Chondrocyte (in vitro differentiated cells): ENCODE results near the gene PLA2G7. TPM values are rescaled to one million over a fixed set of nuclear protein-coding genes. Genes with fewer than 3 reads are reported as not detected.

Experiments used
- DNase-seq: peaks from one replicate; pipeline ENCODE4 v3.0.0; 2021; ENCODE audit warnings: mixed read lengths, low spot score
- H3K27ac Mint-ChIP-seq: one replicate; pipeline ENCODE4 v1.8.0; 2021; ENCODE audit warnings: mild to moderate bottlenecking, moderate library complexity, mixed read lengths; ENCODE audit not compliant: unreplicated experiment
- H3K27me3 Mint-ChIP-seq: 2 replicates; pipeline ENCODE4 v1.8.0; 2021; ENCODE audit warnings: low read depth, mixed read lengths
- H3K36me3 Mint-ChIP-seq: 2 replicates; pipeline ENCODE4 v1.8.0; 2021; ENCODE audit warnings: low read depth, mixed read lengths
- H3K4me1 Mint-ChIP-seq: 2 replicates; pipeline ENCODE4 v1.8.0; 2021; ENCODE audit warnings: low read depth, mild to moderate bottlenecking, mixed read lengths
- H3K4me3 Mint-ChIP-seq: one replicate; pipeline ENCODE4 v1.8.0; 2021; ENCODE audit warnings: mild to moderate bottlenecking, moderate library complexity, mixed read lengths; ENCODE audit not compliant: unreplicated experiment
- H3K9me3 Mint-ChIP-seq: 2 replicates; pipeline ENCODE4 v1.8.0; 2021; ENCODE audit warnings: low read depth, mixed read lengths
- CTCF ChIP-seq: fragments of 200-600 bp; sonication (generic); IDR thresholded peaks from 2 replicates; pipeline ENCODE4 v1.5.0; 2021; ENCODE audit warnings: antibody characterized with exemption, mild to moderate bottlenecking, moderate library complexity
- total RNA-seq: library from RNA; stranded (reverse); gene quantifications from 3 replicates; pipeline ENCODE4 v1.2.1, GENCODE V29; 2021

The PLA2G7 gene
- total RNA-seq, 1 donor from 2014 or later: not detected

DNA sequence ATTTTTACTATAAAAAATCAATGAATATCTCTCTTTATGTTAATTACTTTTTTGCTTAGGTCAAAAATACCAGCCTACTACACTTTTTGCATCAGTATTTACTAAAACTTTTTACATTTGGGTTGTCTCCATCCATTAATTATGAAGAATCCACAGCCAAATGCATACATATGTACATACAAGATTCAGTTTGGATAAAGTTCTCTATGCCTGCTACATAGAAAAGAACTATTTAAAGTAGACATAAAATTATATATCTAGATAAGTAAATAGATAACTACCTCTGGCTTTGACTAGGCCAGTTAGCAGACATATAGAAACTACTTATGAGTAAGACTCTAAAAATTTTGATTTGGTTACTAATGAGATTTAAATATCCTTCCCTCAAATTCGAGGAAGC lies 35.2 kb downstream of the PLA2G7 start:
- no peak for DNase-seq
- H3K4me3 Mint-ChIP-seq: no peak overlapping the region
- no peak overlapping the region for H3K27ac Mint-ChIP-seq
- peaks cover 26% of the 10 kb centered on the region for H3K27me3 Mint-ChIP-seq
- no peaks in the 10 kb centered on the region for H3K9me3 Mint-ChIP-seq
- no peak for TF ChIP-seq CTCF
- no peaks in the 10 kb centered on the region for H3K4me1 Mint-ChIP-seq
- no peaks in the 10 kb centered on the region for H3K36me3 Mint-ChIP-seq

DNA sequence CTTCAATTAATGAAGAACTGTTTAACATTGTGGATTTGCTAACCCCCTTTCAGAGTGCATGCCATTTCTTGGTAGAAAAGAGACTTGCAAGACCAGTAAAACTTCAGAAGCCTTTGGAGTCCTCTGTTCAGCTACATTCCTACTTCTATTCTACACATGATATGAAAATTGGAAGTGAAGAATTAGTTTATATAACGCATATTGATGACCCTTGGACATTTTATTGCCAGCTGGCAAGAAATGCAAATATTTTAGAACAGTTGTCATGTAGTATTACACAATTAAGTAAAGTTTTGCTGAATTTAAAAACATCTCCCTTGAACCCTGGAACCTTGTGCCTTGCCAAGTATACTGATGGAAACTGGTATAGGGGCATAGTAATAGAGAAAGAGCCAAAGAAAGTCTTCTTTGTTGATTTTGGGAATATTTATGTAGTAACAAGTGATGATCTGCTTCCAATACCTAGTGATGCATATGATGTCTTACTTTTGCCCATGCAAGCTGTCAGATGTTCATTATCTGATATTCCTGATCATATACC lies 44.2 kb downstream of the PLA2G7 start:
- Mint-ChIP-seq H3K36me3 (no peaks in the 10 kb centered on the region), H3K9me3 (no peaks in the 10 kb centered on the region), H3K4me1 (peaks cover 14% of the 10 kb centered on the region), H3K27me3 (peaks cover 12% of the 10 kb centered on the region), H3K27ac (no peak overlapping the region), H3K4me3 (no peak overlapping the region)
- no peak for TF ChIP-seq CTCF
- DNase-seq: no peak

DNA sequence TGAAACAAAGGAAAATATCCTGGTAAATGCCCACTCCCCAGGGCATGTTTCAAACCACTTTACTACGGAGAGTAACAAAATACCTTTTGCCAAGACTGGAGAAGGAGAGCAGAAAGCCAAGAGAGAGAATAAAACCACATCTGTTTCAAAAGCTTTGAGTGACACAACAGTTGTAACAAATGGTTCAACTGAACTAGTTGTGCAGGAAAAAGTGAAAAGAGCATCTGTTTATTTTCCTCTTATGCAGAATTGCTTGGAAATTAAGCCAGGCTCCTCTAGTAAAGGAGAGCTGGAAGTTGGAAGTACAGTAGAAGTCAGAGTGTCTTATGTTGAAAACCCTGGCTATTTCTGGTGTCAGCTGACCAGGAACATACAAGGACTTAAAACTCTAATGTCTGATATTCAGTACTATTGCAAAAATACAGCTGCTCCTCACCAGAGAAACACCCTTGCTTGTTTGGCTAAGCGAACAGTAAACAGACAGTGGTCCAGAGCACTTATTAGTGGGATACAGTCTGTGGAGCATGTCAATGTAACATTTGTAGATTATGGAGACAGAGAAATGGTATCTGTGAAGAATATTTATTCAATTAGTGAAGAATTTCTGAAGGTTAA lies 44.9 kb downstream of the PLA2G7 start:
- TF ChIP-seq CTCF: no peak
- Mint-ChIP-seq H3K27me3 (peaks cover 7% of the 10 kb centered on the region), H3K9me3 (no peaks in the 10 kb centered on the region), H3K36me3 (no peaks in the 10 kb centered on the region), H3K27ac (no peak overlapping the region), H3K4me1 (peaks cover 14% of the 10 kb centered on the region), H3K4me3 (no peak overlapping the region)
- no peak for DNase-seq

DNA sequence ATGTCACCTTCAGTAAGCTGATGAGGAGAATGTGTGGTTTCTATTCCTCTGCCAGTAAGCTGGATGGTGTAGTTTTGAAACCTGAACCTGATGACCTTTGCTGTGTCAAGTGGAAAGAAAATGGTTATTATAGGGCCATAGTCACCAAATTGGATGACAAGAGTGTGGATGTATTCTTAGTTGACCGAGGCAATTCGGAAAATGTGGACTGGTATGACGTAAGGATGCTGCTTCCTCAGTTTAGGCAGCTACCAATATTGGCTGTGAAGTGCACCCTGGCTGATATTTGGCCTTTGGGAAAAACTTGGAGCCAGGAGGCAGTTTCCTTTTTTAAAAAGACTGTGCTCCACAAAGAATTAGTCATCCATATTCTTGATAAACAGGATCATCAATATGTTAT lies 45.5 kb downstream of the PLA2G7 start:
- DNase-seq: no peak
- Mint-ChIP-seq H3K4me3 (no peak overlapping the region), H3K9me3 (no peaks in the 10 kb centered on the region), H3K27ac (no peak overlapping the region), H3K4me1 (peaks cover 19% of the 10 kb centered on the region), H3K36me3 (no peaks in the 10 kb centered on the region), H3K27me3 (peaks cover 7% of the 10 kb centered on the region)
- TF ChIP-seq CTCF: no peak

DNA sequence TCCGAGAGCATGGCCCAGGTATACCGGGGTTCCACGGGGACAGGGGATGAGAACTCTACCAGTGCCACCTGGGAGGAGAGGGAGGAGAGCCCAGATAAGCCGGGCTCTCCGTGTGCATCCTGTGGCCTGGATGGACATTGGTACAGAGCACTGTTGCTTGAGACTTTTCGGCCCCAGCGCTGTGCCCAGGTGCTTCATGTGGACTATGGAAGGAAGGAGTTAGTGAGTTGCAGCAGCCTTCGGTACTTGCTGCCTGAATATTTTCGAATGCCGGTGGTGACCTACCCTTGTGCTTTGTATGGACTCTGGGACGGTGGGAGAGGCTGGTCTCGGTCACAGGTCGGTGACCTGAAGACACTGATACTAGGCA lies 46.2 kb downstream of the PLA2G7 start:
- Mint-ChIP-seq H3K4me3 (no peak overlapping the region), H3K27me3 (peaks cover 7% of the 10 kb centered on the region), H3K36me3 (no peaks in the 10 kb centered on the region), H3K27ac (no peak overlapping the region), H3K4me1 (peaks cover 20% of the 10 kb centered on the region), H3K9me3 (no peaks in the 10 kb centered on the region)
- no peak for DNase-seq
- no peak for TF ChIP-seq CTCF
